Activated naive CD4-positive, alpha-beta T cell (primary cell): ENCODE measurements around the gene SLC16A4.
A peak's percentile ranks its signal among the peaks of the same experiment; 100 is the strongest.
"Not testable (repeated sequence)": the region's sequence is repeated elsewhere in the genome, so short reads cannot be mapped to it uniquely, and the experiment has no call there.

Source experiments
- DNase-seq, 4 experiments: peaks; one replicate each; lab custom pipeline; 2025; lab: John Stamatoyannopoulos, UW

SLC16A4 gene

DNA sequence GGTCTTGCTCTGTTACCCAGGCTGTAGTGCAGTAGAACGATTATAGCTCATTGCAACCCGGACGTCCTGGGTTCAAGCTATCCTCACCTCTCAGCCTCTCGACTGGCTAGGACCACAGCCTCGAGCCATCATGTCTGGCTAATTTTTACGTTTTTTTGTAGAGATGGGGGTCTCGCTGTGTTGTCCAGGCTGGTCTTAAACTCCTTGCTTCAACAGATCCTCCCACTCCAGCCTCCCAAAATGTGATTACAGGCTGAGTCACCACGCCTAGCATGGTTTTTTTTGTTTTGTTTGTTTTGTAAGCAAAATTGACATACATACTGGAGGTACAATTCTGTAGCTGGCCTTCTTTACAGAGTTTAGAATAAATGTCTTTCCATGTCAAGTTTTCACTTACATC lies 17.7 kb upstream of the SLC16A4 start:
- no peak for DNase-seq

DNA sequence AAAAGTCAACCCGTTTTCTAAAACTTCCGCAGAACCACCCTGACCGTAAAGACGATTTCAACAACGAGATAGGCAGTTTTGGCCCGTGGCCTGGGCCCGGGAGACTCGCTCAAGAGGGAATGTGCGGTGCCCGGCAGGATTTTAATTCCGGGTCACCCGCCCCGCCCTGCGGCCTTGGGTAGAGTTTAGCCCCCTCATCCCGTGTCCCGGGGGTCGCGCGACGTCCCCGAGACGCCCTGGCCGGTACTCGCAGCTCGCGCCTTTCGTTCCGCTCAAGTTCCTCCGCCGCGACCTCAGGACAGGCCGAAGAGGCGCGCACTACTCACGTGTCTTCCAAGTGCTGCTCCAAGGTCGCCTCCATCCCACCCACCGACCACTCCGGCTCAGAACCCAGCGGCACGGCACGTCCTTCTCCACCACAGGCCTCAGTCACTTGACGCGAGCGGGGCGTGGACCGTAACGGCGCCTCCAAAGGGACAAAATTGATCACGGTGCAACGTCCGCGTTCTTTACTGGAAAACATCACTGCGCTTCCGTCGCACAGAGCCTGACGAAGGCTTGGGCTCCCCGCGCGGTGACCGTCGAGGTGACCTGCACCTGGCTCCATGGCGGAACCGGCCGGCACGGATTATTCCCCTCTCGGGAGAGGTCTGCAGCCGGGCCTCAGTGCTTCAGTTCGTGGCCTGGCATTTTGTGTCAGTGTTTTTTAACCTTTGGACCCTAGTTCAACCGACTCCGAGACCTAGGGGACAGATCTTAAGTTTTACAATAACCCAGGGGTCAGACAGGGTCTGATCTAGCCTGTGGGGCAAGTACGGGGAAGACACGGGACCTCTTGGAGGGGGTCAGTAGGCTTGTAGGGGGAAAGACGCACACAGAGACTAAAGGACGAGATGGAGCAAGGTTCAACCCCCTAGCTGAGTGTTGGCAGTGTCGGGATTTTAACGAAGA lies 16.7 kb upstream of the SLC16A4 start, which contains the start of gene LAMTOR5:
LAMTOR5 (minus strand) TSS at position 435 of the 951 bp plus-strand sequence; CDS start at position 361, 74 bp downstream.
- DNase-seq = peak; percentile 79 to 83 (median 82)

GRCh38 chr1:110406407-110406806 lies 15.6 kb upstream of the SLC16A4 start:
- DNase-seq = not testable (repeated sequence)

- no peak for DNase-seq
Observed at GRCh38 chr1:110404401-110404800, 13.6 kb upstream of the SLC16A4 start.

DNA sequence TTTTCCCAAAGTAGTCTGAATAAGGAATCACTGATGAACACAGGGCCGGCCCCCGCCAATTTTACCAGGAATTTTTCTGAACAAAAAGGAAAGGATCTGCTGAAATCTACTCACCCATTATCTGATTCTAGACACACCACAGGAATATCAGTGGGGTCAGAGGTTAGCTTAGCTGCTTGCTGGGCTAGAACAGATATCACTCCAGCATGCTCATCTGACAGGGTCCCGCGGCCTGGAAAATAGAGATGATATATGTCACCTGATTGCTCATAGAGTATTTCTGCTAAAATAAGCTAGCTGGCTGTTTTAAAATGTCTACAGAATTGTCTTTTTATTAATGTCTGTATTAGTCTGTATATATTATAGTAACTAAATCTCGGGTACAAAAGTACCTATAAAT lies 13.0 kb upstream of the SLC16A4 start:
- no peak for DNase-seq

- DNase-seq = not testable (repeated sequence)
Observed at GRCh38 chr1:110396259-110396958, 5.6 kb upstream of the SLC16A4 start.

GRCh38 chr1:110394493-110394820 lies 3.6 kb upstream of the SLC16A4 start:
- DNase-seq = no peak

GRCh38 chr1:110393691-110394492 lies 3.1 kb upstream of the SLC16A4 start:
- no peak for DNase-seq

DNA sequence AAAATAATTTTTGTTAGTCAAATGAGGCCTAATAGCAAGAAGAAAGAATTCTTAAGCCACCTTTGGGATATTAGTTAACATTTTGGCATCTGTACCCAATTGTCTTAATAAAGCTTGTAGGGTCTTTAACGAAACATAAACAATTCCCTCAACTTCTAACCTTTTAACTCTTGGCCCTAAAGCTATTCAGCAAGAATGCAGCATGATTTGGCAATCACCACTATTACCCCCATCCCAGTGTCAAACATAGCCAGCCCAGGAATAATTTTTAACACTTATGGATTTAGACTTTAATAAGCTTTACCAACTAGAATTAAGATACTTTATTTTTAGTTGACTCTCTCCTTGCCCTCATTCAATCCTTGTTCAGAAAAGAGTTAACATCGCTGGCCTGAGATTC lies 2.5 kb upstream of the SLC16A4 start:
- DNase-seq = no peak

DNA sequence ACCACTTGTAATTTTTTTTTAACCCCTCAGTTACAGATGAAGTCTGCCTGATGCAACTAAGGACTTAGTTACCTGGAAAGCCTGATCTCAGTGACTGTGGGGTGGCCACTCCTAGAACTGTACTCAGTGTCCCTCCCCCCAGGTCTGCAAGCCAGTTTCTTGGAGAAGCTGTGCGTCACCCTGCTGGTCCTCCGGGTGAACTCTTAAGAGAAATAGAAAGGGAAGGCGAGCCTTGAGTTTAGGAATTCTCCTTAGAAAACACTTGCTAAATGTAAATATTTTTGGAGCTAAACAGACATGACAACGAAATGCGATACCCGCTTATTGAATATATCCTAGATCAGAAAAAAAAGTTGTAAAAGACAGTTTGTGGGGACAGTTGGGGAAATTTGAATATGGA lies 730 bp downstream of the SLC16A4 start:
- DNase-seq = no peak

GRCh38 chr1:110387048-110387754 lies 3.6 kb downstream of the SLC16A4 start:
- no peak for DNase-seq

DNA sequence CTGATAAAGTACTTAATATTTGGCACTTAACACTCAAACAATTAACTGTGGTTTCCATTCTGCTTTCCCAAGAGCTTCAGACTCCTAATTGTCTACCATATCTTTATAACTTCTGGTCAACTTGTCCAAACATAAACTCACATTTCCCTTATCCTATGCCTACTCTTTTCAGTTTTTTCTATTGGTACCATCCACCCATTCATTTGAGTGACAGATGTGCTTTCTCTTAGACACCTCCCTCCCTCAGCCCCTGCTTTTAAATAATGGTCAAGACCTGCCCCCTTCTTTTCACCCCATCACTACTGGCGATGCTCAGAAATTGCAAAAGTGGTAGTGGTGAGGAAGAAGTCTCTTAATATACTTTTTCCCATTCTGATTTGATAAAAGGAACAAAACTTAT lies 5.5 kb downstream of the SLC16A4 start:
- no peak for DNase-seq

DNA sequence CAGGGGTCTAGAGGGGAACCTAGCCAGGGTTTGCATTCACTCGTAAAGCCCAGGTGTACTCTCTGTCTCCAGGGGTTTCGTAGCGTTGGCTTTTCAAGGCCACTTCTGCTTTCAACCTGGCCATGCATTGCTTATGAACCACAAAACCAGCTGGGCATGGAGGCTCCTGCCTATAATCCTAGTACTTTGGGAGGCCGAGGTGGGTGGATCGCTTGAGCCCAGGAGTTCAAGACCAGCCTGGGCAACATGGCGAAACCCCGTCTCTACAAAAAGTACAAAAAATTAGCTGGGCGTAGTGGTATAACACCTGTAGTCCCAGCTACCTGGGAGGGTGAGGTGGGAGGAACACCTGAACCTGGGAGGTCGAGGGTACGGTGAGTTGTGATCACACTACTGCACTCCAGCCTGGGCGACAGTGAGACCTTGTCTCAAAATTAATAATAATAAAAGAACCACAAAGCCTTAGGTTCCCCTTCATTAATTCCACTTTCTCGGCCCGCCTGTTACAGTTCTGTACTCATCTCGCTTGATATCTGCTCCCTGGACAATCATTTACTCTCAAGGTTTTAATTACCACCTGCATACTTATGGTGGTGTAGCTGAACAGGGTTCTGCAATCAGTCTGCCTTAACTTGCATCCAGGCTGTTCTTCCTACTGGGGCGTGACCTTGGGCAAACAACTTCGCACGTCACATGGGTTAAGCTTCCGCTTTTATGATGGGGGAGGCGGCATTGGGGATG lies 6.1 kb downstream of the SLC16A4 start:
- DNase-seq = no peak

DNA sequence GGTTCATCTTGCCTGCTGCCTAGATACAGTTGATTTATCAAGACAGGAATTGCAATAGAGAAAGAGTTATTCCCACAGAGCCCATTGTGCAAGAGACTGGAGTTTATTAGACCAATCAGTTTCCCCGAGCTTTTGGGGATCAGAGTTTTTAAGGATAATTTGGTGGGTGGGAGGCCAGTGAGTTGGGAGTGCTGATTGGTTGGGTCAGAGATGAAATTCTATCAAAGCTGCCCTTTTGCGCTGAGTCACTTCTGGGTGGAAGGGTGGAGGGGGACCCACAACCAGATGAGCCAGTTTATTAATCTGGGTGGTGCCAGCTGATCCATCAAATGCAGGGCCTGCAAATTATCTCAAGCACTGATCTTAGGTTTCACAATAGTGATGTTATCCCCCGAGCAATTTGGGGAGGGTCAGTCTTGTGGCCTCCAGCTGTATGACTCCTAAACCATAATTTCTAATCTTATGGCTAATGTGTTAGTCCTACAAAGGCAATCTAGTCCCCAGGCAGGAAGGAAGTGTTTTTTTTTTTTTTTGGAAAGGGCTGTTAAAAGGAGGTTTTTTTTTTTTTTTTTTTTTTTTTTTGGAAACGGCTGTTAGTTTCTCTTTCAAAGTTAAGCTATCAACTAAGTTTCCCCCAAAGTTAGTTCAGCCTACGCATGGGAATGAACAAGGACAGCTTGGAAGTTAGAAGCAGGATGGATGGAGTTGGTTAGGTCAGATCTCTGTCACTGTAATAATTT lies 7.4 kb downstream of the SLC16A4 start:
- DNase-seq = no peak

- no peak for DNase-seq
Observed at GRCh38 chr1:110380672-110381283, 10.0 kb downstream of the SLC16A4 start.

- no peak for DNase-seq
Observed at GRCh38 chr1:110375490-110375889, 15.3 kb downstream of the SLC16A4 start.

DNA sequence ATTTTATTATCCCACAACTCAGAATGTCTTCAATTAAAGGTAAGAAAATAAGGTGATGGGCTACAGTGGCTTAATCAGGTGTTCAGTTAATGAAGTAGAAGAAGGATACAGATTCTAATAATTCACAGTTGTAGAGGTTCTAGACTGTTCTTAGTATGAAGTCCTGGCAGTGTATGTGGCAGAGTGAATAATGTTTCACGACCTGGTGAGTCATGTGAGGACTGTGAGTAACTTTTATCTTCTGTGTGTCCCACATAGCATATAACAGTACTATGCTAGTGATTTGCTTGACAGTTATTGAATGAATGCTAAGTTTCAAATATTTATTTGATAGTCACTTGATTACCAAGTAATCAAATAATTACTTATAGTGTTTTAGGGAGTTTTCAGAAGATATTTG lies 20.0 kb downstream of the SLC16A4 start:
- DNase-seq = no peak

DNA sequence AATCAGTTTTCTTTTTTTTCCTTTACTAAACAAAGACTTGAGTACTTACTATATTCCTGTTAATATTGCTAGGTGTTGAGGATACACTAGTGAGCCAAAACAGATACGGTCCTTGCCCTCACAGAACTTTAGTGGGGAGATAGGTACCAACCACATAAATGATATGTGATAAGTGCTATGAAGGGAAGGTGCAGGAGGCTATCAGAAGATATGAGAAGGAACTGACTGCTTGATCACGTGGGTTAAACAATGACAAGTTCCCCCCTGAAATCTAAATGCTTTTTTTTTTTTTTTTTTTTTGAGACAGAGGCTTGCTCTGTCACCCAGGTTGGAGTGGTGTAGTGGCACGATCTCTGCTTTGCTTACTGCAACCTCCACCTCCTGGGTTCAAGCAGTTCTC lies 26.6 kb downstream of the SLC16A4 start:
- DNase-seq = no peak

DNA sequence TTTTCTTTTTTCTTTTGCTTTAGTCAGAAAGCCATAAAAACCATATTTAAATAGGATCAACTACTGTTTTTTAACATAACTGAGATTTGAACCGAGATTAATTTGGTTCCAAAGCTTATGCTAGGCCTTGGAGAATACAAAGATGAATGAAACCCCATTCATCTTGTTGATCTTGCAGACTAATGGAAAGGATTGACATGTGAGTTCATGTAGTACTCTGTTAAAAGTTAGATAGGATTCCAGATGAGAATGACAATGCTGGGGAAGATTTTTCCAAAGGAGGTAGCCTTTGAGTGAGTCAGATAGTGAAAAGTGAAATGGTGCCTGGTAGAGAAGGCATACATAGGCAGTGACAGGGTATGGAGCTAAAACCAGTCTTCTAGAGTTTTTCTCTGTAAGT lies 29.0 kb downstream of the SLC16A4 start:
- no peak for DNase-seq

DNA sequence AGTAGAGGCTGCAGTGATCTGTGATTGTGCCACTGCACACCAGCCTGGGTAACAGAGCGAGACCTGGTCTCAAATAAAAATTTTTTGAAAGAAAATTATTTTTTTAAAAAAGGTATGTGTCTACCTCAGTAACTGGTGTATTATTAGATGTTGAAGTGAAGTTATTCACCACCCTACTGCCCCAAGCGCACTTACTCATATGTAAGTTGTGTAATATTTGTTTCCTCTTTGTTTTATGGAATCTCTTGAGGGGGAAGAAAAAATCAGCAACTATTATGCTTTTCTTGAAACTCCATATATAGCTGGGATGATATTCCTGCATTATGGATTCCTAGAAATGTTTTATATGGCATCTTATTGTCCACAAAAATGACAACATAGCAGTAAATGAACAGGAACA lies 30.4 kb downstream of the SLC16A4 start:
- no peak for DNase-seq
